Naive thymus-derived CD4-positive, alpha-beta T cell (primary cell): Measurements from ENCODE around the gene DNAJC28. TPM values are rescaled to one million over a fixed set of nuclear protein-coding genes. Genes with fewer than 3 reads are reported as not detected.
A peak's percentile ranks its signal among the peaks of the same experiment; 100 is the strongest.
"Not testable (repeated sequence)": the region's sequence is repeated elsewhere in the genome, so short reads cannot be mapped to it uniquely, and the experiment has no call there.

Source experiments
- ATAC-seq: fragments of 150-1000 bp; cut with Tn5 transposase; 2 replicates; pipeline ENCODE4 v1.10.0; 2021; ENCODE audit warnings: mild to moderate bottlenecking, moderate library complexity
- CTCF ChIA-PET: fragments of 350-600 bp; sonication (Branson Sonifier 250); formaldehyde crosslinking; loops from one replicate; lab custom pipeline; 2021; ENCODE audit warnings: antibody characterized with exemption; lab: Charles Lee
- POLR2A ChIA-PET: fragments of 350-600 bp; sonication (Branson Sonifier 250); formaldehyde crosslinking; loops from one replicate; lab custom pipeline; 2021; ENCODE audit warnings: antibody characterized with exemption, inconsistent platforms; lab: Charles Lee
- DNase-seq, 9 donors: peaks; one replicate each; pipeline versions ENCODE4 v3.0.0 to v3.0.0-alpha.2; 2020 to 2022; ENCODE audit warnings: mixed read lengths in 1 of 9
- H3K27ac ChIP-seq: one replicate; pipeline ENCODE4 v1.7.0; 2013; ENCODE audit warnings: mild to moderate bottlenecking, low read depth, low read length, moderate library complexity
- H3K27me3 ChIP-seq, 2 donors: one replicate each; pipeline ENCODE4 v1.7.0; 2013; ENCODE audit warnings: low read length in 2 of 2, mild to moderate bottlenecking in 2 of 2, moderate library complexity in 2 of 2; ENCODE audit not compliant: control insufficient read depth in 2 of 2, insufficient read depth in 2 of 2
- H3K36me3 ChIP-seq, 3 experiments: 1 replicate in 2 of 3; 2 replicates in 1 of 3; pipeline ENCODE4 v1.7.0; 2013; ENCODE audit warnings: low read length in 3 of 3, mild to moderate bottlenecking in 3 of 3, moderate library complexity in 1 of 3; ENCODE audit not compliant: insufficient read depth in 3 of 3, control insufficient read depth in 2 of 3
- H3K4me1 ChIP-seq, 2 donors: one replicate each; pipeline ENCODE4 v1.7.0; 2013; ENCODE audit warnings: low read length in 2 of 2, mild to moderate bottlenecking in 2 of 2, moderate library complexity in 1 of 2; ENCODE audit not compliant: control insufficient read depth in 2 of 2, insufficient read depth in 2 of 2
- H3K4me3 ChIP-seq: 2 replicates; pipeline ENCODE4 v1.7.0; 2013; ENCODE audit warnings: mild to moderate bottlenecking, low read length
- H3K9me3 ChIP-seq, 3 experiments: 1 replicate in 2 of 3; 2 replicates in 1 of 3; pipeline ENCODE4 v1.7.0; 2013; ENCODE audit warnings: low read length in 3 of 3; ENCODE audit not compliant: control insufficient read depth in 2 of 3
- H3K27ac Mint-ChIP-seq, 9 donors: one replicate each; pipeline ENCODE4 v1.8.0; 2020 to 2022; ENCODE audit warnings: mixed read lengths in 9 of 9, mild to moderate bottlenecking in 8 of 9, moderate library complexity in 5 of 9, inconsistent platforms in 2 of 9
- H3K27me3 Mint-ChIP-seq, 5 donors: one replicate each; pipeline ENCODE4 v1.8.0; 2021 to 2022; ENCODE audit warnings: mixed read lengths in 5 of 5, mild to moderate bottlenecking in 1 of 5
- H3K36me3 Mint-ChIP-seq, 5 donors: one replicate each; pipeline ENCODE4 v1.8.0; 2020 to 2022; ENCODE audit warnings: mixed read lengths in 5 of 5, mild to moderate bottlenecking in 3 of 5, inconsistent platforms in 1 of 5
- H3K4me1 Mint-ChIP-seq, 7 donors: one replicate each; pipeline ENCODE4 v1.8.0; 2020 to 2022; ENCODE audit warnings: mixed read lengths in 7 of 7, mild to moderate bottlenecking in 3 of 7, inconsistent platforms in 1 of 7
- H3K4me3 Mint-ChIP-seq, 10 donors: one replicate each; pipeline ENCODE4 v1.8.0; 2020 to 2022; ENCODE audit warnings: mild to moderate bottlenecking in 10 of 10, mixed read lengths in 10 of 10, moderate library complexity in 6 of 10, inconsistent platforms in 2 of 10
- H3K9me3 Mint-ChIP-seq, 11 donors: one replicate each; pipeline ENCODE4 v1.8.0; 2020 to 2022; ENCODE audit warnings: mixed read lengths in 11 of 11, mild to moderate bottlenecking in 4 of 11, inconsistent platforms in 1 of 11, moderate library complexity in 1 of 11
- intact Hi-C, 2 donors: fragments of 100-400 bp; cut with micrococcal nuclease; formaldehyde crosslinking; loops; one replicate each; pipeline ENCODE4 v1.15.1; 2023
- polyA plus RNA-seq, 2 donors: library from polyadenylated mRNA; unstranded; fragments of 300-500 nt; fragmentation: Illumina TruSeq; gene quantifications; one replicate each; pipeline ENCODE4 v1.2.3, GENCODE V29; 2021
- total RNA-seq, 6 experiments: library from RNA in 5 of 6; stranded (reverse) in 5 of 6; gene quantifications; 1 replicate in 5 of 6; 2 replicates in 1 of 6; pipeline ENCODE4 v1.2.3 and lab custom pipeline; 2021 to 2026

DNAJC28 gene
- total and polyA plus RNA-seq, 7 experiments from 2014 or later = 0.27 to 1.5 (median 0.72) TPM; not detected in 1

GRCh38 chr21:33473344-33473743, 18.2 kb downstream of the DNAJC28 start:
- H3K27ac Mint-ChIP-seq = no peak overlapping the region
- H3K27me3 ChIP-seq = no peaks in the 10 kb centered on the region
- no peak overlapping the region for H3K4me3 ChIP-seq
- H3K9me3 ChIP-seq = no peaks in the 10 kb centered on the region
- ChIA-PET POLR2A (no interaction called here), CTCF (no interaction called here)
- DNase-seq (no peak), ATAC-seq (no peak)
- H3K36me3 ChIP-seq = no peaks in the 10 kb centered on the region
- H3K4me1 ChIP-seq = no peaks in the 10 kb centered on the region
- no peaks in the 10 kb centered on the region for H3K9me3 Mint-ChIP-seq
- no peak overlapping the region for H3K4me3 Mint-ChIP-seq
- H3K4me1 Mint-ChIP-seq = peaks cover 6 to 40% (median 32%) of the 10 kb centered on the region in 7 donors
- H3K36me3 Mint-ChIP-seq = peaks cover 0 to 14% (median 5%) of the 10 kb centered on the region in 5 donors
- H3K27ac ChIP-seq = no peak overlapping the region
- intact Hi-C loops = loop anchor here in 1 of 2 donors (10.0 kb wide), 1 partner anchor 239 kb away; no protein-coding TSS in a partner anchor
- no peaks in the 10 kb centered on the region for H3K27me3 Mint-ChIP-seq

GRCh38 chr21:33470701-33471100, 20.8 kb downstream of the DNAJC28 start:
- no peaks in the 10 kb centered on the region for H3K27me3 Mint-ChIP-seq
- H3K27ac Mint-ChIP-seq = no peak overlapping the region
- no peaks in the 10 kb centered on the region for H3K4me1 ChIP-seq
- POLR2A ChIA-PET = no interaction called here
- H3K4me3 ChIP-seq = no peak overlapping the region
- no peak for ATAC-seq
- no peaks in the 10 kb centered on the region for H3K9me3 ChIP-seq
- H3K4me3 Mint-ChIP-seq = no peak overlapping the region
- intact Hi-C loops = loop anchor here in 1 of 2 donors (10.0 kb wide), 1 partner anchor 236 kb away; no protein-coding TSS in a partner anchor
- H3K36me3 Mint-ChIP-seq = peaks cover 0 to 16% (median 5%) of the 10 kb centered on the region in 5 donors
- H3K27me3 ChIP-seq = no peaks in the 10 kb centered on the region
- H3K4me1 Mint-ChIP-seq = peaks cover 5 to 31% (median 22%) of the 10 kb centered on the region in 7 donors
- CTCF ChIA-PET = no interaction called here
- no peak overlapping the region for H3K27ac ChIP-seq
- no peaks in the 10 kb centered on the region for H3K9me3 Mint-ChIP-seq
- no peak for DNase-seq
- no peaks in the 10 kb centered on the region for H3K36me3 ChIP-seq

- DNase-seq = not testable (repeated sequence)
These were observed 22.3 kb downstream of the DNAJC28 start for GRCh38 chr21:33469183-33469582.

GRCh38 chr21:33461538-33462250, 29.8 kb downstream of the DNAJC28 start:
- ChIA-PET POLR2A (interaction anchor here (0.8 to 2.3 kb wide), 2 partner anchors 18 kb away, joined by 3 to 6 read pairs; partner anchors contain the start of gene TMEM50B), CTCF (interaction anchor here (1.0 kb wide), 1 partner anchor 144 kb away, joined by 4 read pairs; no protein-coding TSS in a partner anchor)
- no peak for ATAC-seq
- no peak for DNase-seq
- intact Hi-C loops = no loop called here
- H3K27me3 ChIP-seq = no peaks in the 10 kb centered on the region
- no peaks in the 10 kb centered on the region for H3K9me3 ChIP-seq
- Mint-ChIP-seq H3K36me3 (peaks cover 0 to 37% (median 8%) of the 10 kb centered on the region in 5 donors), H3K9me3 (no peaks in the 10 kb centered on the region), H3K27ac (no peak overlapping the region), H3K4me1 (no peaks in the 10 kb centered on the region), H3K27me3 (no peaks in the 10 kb centered on the region), H3K4me3 (no peak overlapping the region)
- H3K4me3 ChIP-seq = no peak overlapping the region
- no peak overlapping the region for H3K27ac ChIP-seq
- H3K36me3 ChIP-seq = peaks cover 0 to 48% (median 10%) of the 10 kb centered on the region in 3 experiments
- H3K4me1 ChIP-seq = no peaks in the 10 kb centered on the region

More at GRCh38 chr21:33469183-33469582, 22.3 kb downstream of the DNAJC28 start:
- ATAC-seq, H3K9me3 ChIP-seq, H3K4me1 ChIP-seq, CTCF ChIA-PET, H3K4me3 Mint-ChIP-seq, H3K36me3 ChIP-seq, H3K27me3 Mint-ChIP-seq, intact Hi-C loops, H3K9me3 Mint-ChIP-seq, H3K27me3 ChIP-seq, H3K27ac ChIP-seq, H3K27ac Mint-ChIP-seq, H3K4me3 ChIP-seq, POLR2A ChIA-PET: not testable (repeated sequence)
- peaks cover 5 to 31% (median 22%) of the 10 kb centered on the region in 7 donors for H3K4me1 Mint-ChIP-seq
- H3K36me3 Mint-ChIP-seq = peaks cover 0 to 19% (median 5%) of the 10 kb centered on the region in 5 donors

- POLR2A ChIA-PET = interaction anchor here (0.5 kb wide), 1 partner anchor 83 kb away, joined by 3 read pairs; no protein-coding TSS in a partner anchor
- Histone ChIP-seq H3K36me3 (peaks cover 0 to 63% (median 9%) of the 10 kb centered on the region in 3 experiments), H3K27ac (no peak overlapping the region), H3K27me3 (no peaks in the 10 kb centered on the region), H3K4me1 (no peaks in the 10 kb centered on the region), H3K4me3 (no peak overlapping the region), H3K9me3 (no peaks in the 10 kb centered on the region)
- ATAC-seq (no peak), DNase-seq (no peak)
- no peaks in the 10 kb centered on the region for H3K9me3 Mint-ChIP-seq
- H3K4me3 Mint-ChIP-seq = no peak overlapping the region
- CTCF ChIA-PET = interaction anchor here (0.6 kb wide), 1 partner anchor 21 kb away, joined by 3 read pairs; the partner anchor contains the start of gene TMEM50B
- no peaks in the 10 kb centered on the region for H3K4me1 Mint-ChIP-seq
- intact Hi-C loops = no loop called here
- peak overlapping the region in 1 of 9 donors; percentile 12 for H3K27ac Mint-ChIP-seq
- H3K36me3 Mint-ChIP-seq = peaks cover 0 to 35% (median 12%) of the 10 kb centered on the region in 5 donors
- no peaks in the 10 kb centered on the region for H3K27me3 Mint-ChIP-seq
These were observed 32.7 kb downstream of the DNAJC28 start for GRCh38 chr21:33458861-33459260.

- no peaks in the 10 kb centered on the region for H3K4me1 Mint-ChIP-seq
- H3K27ac Mint-ChIP-seq = no peak overlapping the region
- no peaks in the 10 kb centered on the region for H3K9me3 ChIP-seq
- no peaks in the 10 kb centered on the region for H3K4me1 ChIP-seq
- intact Hi-C loops = no loop called here
- H3K9me3 Mint-ChIP-seq = peaks cover 0 to 1% (median 0%) of the 10 kb centered on the region in 11 donors
- CTCF ChIA-PET = interaction anchor here (1.2 kb wide), 1 partner anchor 11 kb away, joined by 4 read pairs; no protein-coding TSS in a partner anchor
- H3K4me3 Mint-ChIP-seq = no peak overlapping the region
- DNase-seq (no peak), ATAC-seq (no peak)
- H3K27me3 Mint-ChIP-seq = no peaks in the 10 kb centered on the region
- H3K4me3 ChIP-seq = no peak overlapping the region
- peaks cover 0 to 48% (median 21%) of the 10 kb centered on the region in 5 donors for H3K36me3 Mint-ChIP-seq
- H3K27me3 ChIP-seq = no peaks in the 10 kb centered on the region
- no peak overlapping the region for H3K27ac ChIP-seq
- peaks cover 0 to 55% (median 5%) of the 10 kb centered on the region in 3 experiments for H3K36me3 ChIP-seq
- POLR2A ChIA-PET = interaction anchor here (1.0 to 1.3 kb wide), 2 partner anchors 21 to 23 kb away, joined by 3 to 4 read pairs; no protein-coding TSS in a partner anchor
These were observed 35.6 kb downstream of the DNAJC28 start for GRCh38 chr21:33455686-33456446.
